Keratinocyte (primary cell): ENCODE data around the gene PAXIP1. TPM values are rescaled to one million over a fixed set of nuclear protein-coding genes. Genes with fewer than 3 reads are reported as not detected.

ENCODE experiments used
- DNase-seq: peaks from one replicate; pipeline ENCODE4 v3.0.0-alpha.2; 2011; ENCODE audit warnings: low read depth, missing footprints, low spot score
- FAIRE-seq: peaks from 2 replicates; lab custom pipeline; 2011; peaks lifted over from hg19 to GRCh38; lab: Jason Lieb, UNC
- H2AFZ ChIP-seq: 2 replicates; pipeline ENCODE4 v1.6.0; 2012; ENCODE audit warnings: low read length, control low read depth, inconsistent platforms; ENCODE audit not compliant: control insufficient read depth
- H3K27ac ChIP-seq: 2 replicates; pipeline ENCODE4 v1.5.1; 2011; ENCODE audit warnings: low read length; ENCODE audit not compliant: control insufficient read depth, insufficient read depth
- H3K27me3 ChIP-seq: 3 replicates; pipeline ENCODE4 v1.6.0; 2011; ENCODE audit warnings: low read length; ENCODE audit not compliant: control insufficient read depth, insufficient read depth; ENCODE audit errors: extremely low read depth
- H3K36me3 ChIP-seq, 2 experiments: 2 replicates in 1 of 2; 3 replicates in 1 of 2; pipeline ENCODE4 v1.5.1; 2011; ENCODE audit warnings: low read length in 2 of 2, mild to moderate bottlenecking in 1 of 2; ENCODE audit not compliant: control insufficient read depth in 2 of 2, insufficient read depth in 2 of 2; ENCODE audit errors: extremely low read depth in 1 of 2
- H3K4me1 ChIP-seq: 3 replicates; pipeline ENCODE4 v1.5.1; 2011; ENCODE audit warnings: low read length; ENCODE audit not compliant: control insufficient read depth, insufficient read depth; ENCODE audit errors: extremely low read depth
- H3K4me2 ChIP-seq: 3 replicates; pipeline ENCODE4 v1.6.0; 2011; ENCODE audit warnings: low read depth, low read length; ENCODE audit not compliant: control insufficient read depth, insufficient read depth; ENCODE audit errors: extremely low read depth
- H3K4me3 ChIP-seq, 3 experiments: fragments of 200-600 bp in 1 of 3; sonication (generic) in 1 of 3; 2 replicates in 2 of 3; 3 replicates in 1 of 3; pipeline ENCODE4 v1.5.1; 2011 to 2016; ENCODE audit warnings: low read length in 3 of 3, mild to moderate bottlenecking in 3 of 3, control low read depth in 2 of 3, inconsistent platforms in 1 of 3, low read depth in 1 of 3, mixed read lengths in 1 of 3, mixed run types in 1 of 3, moderate library complexity in 1 of 3; ENCODE audit not compliant: control insufficient read depth in 2 of 3, insufficient read depth in 2 of 3; ENCODE audit errors: extremely low read depth in 1 of 3
- H3K79me2 ChIP-seq: 2 replicates; pipeline ENCODE4 v1.6.0; 2012; ENCODE audit warnings: low read length; ENCODE audit not compliant: control insufficient read depth, insufficient read depth
- H3K9ac ChIP-seq: 3 replicates; pipeline ENCODE4 v1.6.0; 2011; ENCODE audit warnings: low read length; ENCODE audit not compliant: control insufficient read depth, insufficient read depth; ENCODE audit errors: extremely low read depth
- H3K9me1 ChIP-seq: 3 replicates; pipeline ENCODE4 v1.6.0; 2011; ENCODE audit warnings: low read length; ENCODE audit not compliant: control insufficient read depth, insufficient read depth; ENCODE audit errors: extremely low read depth
- H3K9me3 ChIP-seq: 2 replicates; pipeline ENCODE4 v1.5.1; 2012; ENCODE audit warnings: low read depth, low read length; ENCODE audit not compliant: control insufficient read depth
- H4K20me1 ChIP-seq: 3 replicates; pipeline ENCODE4 v1.6.0; 2011; ENCODE audit warnings: low read length; ENCODE audit not compliant: control insufficient read depth, insufficient read depth; ENCODE audit errors: extremely low read depth
- EZH2 ChIP-seq: IDR thresholded peaks from one replicate; pipeline ENCODE4 v1.6.1; 2012; ENCODE audit warnings: inconsistent platforms, mild to moderate bottlenecking, low read length, moderate library complexity
- dilution Hi-C: fragments of 300-500 bp; cut with MboI; formaldehyde crosslinking; loops from one replicate; pipeline ENCODE4 v1.7.0; 2020; ENCODE audit warnings: low sequenced_read_pairs; ENCODE audit not compliant: extremely low pct_ligation_motif_present
- polyA plus RNA-seq, 5 experiments: library from polyadenylated mRNA; depleted of rRNA in 3 of 5; stranded (reverse) in 3 of 5; stranded (forward) in 1 of 5; unstranded in 1 of 5; fragments of >200 nt; gene quantifications; 1 replicate in 1 of 5; 2 replicates in 3 of 5; 3 replicates in 1 of 5; pipeline versions ENCODE4 v1.2.1 to v1.2.3, GENCODE V29; 2011 to 2012; ENCODE audit warnings: missing spikeins in 2 of 5, low read depth in 1 of 5, low replicate concordance in 1 of 5
- TF ChIP-seq, protein P1 (sequence below), 3 experiments: IDR thresholded peaks in 1 of 3; conservative IDR thresholded peaks in 1 of 3; optimal IDR thresholded peaks in 1 of 3; 2 replicates in 2 of 3; 3 replicates in 1 of 3; pipeline versions ENCODE3 to v1.5.1; 2011; ENCODE audit warnings: low read length in 3 of 3, mild to moderate bottlenecking in 3 of 3, moderate library complexity in 2 of 3, control low read depth in 1 of 3, inconsistent platforms in 1 of 3; ENCODE audit not compliant: insufficient read depth in 2 of 3; ENCODE audit errors: extremely low read depth in 1 of 3

The PAXIP1 gene
- polyA plus RNA-seq, 1 donor (not counting 4 experiments of a cell fraction or from before 2014, with no cell fraction given), result 9.4 TPM

DNA sequence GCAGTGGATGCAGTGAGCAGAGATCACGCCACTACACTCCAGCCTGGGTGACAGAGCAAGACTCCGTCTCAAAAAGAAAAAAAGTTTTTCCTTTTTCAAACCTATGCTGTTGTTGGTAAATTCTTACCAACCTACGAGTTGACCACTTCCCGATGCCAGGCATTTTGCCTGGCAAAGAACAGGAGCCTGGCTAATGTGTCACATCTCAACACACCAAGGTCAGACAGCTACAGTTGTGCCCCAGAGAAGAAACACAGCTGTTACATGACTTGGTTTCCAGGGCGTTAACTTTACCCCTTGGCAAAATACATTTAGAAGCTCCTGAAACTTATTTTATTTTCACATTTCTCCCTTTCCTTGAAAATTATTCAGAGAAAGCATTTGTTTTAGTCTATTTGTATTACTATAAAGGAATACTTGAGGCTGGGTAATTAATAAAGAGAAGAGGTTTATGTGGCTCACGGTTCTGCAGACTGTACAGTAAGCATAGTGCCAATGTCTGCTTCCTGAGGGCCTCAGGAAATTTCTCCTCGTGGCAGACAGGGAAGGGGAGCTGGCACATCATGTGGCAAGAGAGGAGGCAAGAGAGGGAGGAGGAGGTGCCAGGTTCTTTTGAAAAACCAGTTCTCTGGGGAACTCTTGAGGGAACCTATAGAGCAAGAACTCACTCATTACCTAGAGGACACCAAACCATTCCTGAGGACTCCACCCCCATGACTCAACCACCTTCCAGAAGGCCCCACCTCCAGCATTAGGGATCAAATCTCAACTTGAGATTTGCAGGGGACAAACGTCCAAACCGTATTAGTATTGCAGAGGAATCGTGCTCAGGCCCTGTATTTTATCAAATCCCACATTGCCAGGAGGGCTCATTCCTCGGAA is 83.3 kb downstream of the PAXIP1 start:
- Histone ChIP-seq H4K20me1 (no peaks in the 10 kb centered on the region), H3K9me1 (no peaks in the 10 kb centered on the region)
- FAIRE-seq, result no peak

DNA sequence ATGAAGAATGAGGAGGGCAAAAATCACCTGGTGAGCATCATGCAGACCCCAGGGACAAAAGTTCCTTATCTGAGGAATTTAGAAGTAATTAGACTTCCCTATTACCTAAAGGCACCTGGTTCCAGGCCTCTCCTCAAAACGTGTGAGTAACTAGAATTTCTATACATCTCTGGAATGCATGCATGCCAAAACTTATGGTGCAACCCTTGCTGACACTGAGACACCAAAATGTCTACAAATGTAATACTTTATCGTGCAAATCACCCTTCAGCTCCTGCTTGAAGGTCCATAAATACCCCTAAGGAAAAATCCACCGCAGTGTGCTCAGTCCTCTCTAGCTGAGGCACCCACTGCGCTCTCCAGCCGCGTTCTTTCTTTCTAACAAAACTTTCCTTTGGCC is 84.2 kb downstream of the PAXIP1 start:
- Histone ChIP-seq H3K27ac (no peak overlapping the region), H3K4me3 (no peak overlapping the region), H3K27me3 (peaks cover 15% of the 10 kb centered on the region), H3K9me1 (no peaks in the 10 kb centered on the region), H3K79me2 (no peaks in the 10 kb centered on the region), H3K9me3 (no peaks in the 10 kb centered on the region), H2AFZ (no peak overlapping the region), H3K4me1 (no peaks in the 10 kb centered on the region), H3K4me2 (no peak overlapping the region), H3K36me3 (no peaks in the 10 kb centered on the region), H3K9ac (no peak overlapping the region), H4K20me1 (no peaks in the 10 kb centered on the region)
- dilution Hi-C loops, result no loop called here
- no peak for FAIRE-seq
- TF ChIP-seq, protein P1, sequence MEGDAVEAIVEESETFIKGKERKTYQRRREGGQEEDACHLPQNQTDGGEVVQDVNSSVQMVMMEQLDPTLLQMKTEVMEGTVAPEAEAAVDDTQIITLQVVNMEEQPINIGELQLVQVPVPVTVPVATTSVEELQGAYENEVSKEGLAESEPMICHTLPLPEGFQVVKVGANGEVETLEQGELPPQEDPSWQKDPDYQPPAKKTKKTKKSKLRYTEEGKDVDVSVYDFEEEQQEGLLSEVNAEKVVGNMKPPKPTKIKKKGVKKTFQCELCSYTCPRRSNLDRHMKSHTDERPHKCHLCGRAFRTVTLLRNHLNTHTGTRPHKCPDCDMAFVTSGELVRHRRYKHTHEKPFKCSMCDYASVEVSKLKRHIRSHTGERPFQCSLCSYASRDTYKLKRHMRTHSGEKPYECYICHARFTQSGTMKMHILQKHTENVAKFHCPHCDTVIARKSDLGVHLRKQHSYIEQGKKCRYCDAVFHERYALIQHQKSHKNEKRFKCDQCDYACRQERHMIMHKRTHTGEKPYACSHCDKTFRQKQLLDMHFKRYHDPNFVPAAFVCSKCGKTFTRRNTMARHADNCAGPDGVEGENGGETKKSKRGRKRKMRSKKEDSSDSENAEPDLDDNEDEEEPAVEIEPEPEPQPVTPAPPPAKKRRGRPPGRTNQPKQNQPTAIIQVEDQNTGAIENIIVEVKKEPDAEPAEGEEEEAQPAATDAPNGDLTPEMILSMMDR (optimal IDR thresholded peaks at IDR 0.05 in 1 of 3, IDR thresholded peaks at IDR 0.05 in 1 of 3, conservative IDR thresholded peaks at IDR 0.05 in 1 of 3; ENCODE audit: extremely low read depth in 1 of 3, insufficient read depth in 2 of 3, low read length in 3 of 3), result no peak
- no peak for TF ChIP-seq EZH2
- no peak for DNase-seq

More for the DNA sequence above, 83.3 kb downstream of the PAXIP1 start:
- DNase-seq, result no peak
- Histone ChIP-seq H2AFZ (no peak overlapping the region), H3K79me2 (no peaks in the 10 kb centered on the region), H3K4me1 (no peaks in the 10 kb centered on the region), H3K9me3 (no peaks in the 10 kb centered on the region), H3K4me3 (no peak overlapping the region), H3K4me2 (no peak overlapping the region), H3K36me3 (no peaks in the 10 kb centered on the region), H3K27ac (no peak overlapping the region), H3K9ac (no peak overlapping the region), H3K27me3 (peaks cover 7% of the 10 kb centered on the region)
- no peak for TF ChIP-seq EZH2
- TF ChIP-seq, protein P1 (optimal IDR thresholded peaks at IDR 0.05 in 1 of 3, IDR thresholded peaks at IDR 0.05 in 1 of 3, conservative IDR thresholded peaks at IDR 0.05 in 1 of 3; ENCODE audit: extremely low read depth in 1 of 3, insufficient read depth in 2 of 3, low read length in 3 of 3), result no peak
- dilution Hi-C loops, result no loop called here
